ENCODE measurements around the gene HHIPL2.

DNA sequence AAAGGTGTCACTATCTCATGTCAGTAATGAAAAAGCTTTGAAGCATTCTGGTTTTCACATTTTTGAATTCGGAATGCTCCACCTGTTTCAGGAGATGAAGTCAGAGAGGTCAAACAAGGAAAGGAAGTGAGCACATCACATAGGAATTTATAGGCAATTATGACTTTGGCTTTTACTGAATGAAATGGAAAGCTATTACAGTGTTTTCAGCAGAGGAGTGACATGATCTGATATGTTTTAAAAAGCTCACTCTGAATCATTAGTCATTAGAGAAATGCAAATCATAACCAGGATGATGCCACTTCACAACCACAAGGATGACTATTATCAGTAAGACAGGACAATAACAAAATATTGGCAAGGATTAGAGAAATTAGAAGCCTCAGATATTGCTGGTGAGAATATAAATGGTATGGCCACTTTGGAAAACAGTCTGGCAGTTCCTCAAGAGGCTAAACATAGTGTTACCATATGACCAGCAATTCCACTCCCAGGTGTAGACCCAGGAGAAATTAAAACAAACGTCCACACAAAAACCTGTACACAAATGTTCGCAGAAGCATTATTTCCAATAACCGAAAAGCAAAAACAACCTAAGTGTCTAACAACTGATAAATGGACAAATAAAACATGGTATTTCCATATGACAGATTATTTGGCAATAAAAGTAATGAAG lies 34.3 kb upstream of the HHIPL2 start:
- TF ChIP-seq, protein P1, sequence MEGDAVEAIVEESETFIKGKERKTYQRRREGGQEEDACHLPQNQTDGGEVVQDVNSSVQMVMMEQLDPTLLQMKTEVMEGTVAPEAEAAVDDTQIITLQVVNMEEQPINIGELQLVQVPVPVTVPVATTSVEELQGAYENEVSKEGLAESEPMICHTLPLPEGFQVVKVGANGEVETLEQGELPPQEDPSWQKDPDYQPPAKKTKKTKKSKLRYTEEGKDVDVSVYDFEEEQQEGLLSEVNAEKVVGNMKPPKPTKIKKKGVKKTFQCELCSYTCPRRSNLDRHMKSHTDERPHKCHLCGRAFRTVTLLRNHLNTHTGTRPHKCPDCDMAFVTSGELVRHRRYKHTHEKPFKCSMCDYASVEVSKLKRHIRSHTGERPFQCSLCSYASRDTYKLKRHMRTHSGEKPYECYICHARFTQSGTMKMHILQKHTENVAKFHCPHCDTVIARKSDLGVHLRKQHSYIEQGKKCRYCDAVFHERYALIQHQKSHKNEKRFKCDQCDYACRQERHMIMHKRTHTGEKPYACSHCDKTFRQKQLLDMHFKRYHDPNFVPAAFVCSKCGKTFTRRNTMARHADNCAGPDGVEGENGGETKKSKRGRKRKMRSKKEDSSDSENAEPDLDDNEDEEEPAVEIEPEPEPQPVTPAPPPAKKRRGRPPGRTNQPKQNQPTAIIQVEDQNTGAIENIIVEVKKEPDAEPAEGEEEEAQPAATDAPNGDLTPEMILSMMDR (conservative IDR thresholded peaks at IDR 0.05 in 1 of 2, IDR thresholded peaks at IDR 0.05 in 1 of 2; ENCODE audit: extremely low read depth in 1 of 2, insufficient read depth in 1 of 2, low read depth in 1 of 2, low read length in 2 of 2), result no peak
- no peak for TF ChIP-seq EZH2 (IDR thresholded peaks at IDR 0.05; ENCODE audit: borderline replicate concordance, low read length)
